ENCODE data around the gene CNKSR3.

DNA sequence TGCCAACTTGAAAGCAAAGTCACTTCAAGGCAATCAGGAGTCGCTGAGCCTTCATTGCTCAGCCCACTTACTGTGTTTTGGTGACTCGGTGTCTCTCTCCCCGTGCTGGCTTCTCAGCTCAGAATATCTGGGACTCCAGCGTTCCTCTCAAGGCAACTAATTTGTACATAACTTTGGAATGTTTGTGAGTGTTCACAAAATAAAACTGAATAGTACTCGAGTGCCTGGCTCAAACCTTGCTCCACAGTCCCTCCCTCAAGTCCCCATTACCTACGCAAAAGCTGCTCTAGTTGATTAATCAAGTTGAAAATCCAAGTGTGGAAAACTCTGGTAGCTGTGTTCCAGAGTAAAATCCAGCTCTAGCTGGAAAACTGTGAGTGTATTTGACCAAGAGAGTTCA is 162.5 kb downstream of the CNKSR3 start:
- no peak for TF ChIP-seq POLR2AphosphoS5 (IDR thresholded peaks at IDR 0.05; ENCODE audit: low read depth, low read length)
- no peak for TF ChIP-seq PAX5 (IDR thresholded peaks at IDR 0.05; ENCODE audit: insufficient read depth, low read length, severe bottlenecking)
- TF ChIP-seq POLR2A (IDR thresholded peaks at IDR 0.05; ENCODE audit: low read depth, low read length): no peak

All from GM12891 (cell line).